GM23338 (cell line): Measurements from ENCODE around the gene CAMSAP2. TPM values are rescaled to one million over a fixed set of nuclear protein-coding genes. Genes with fewer than 3 reads are reported as not detected.

Experiments used
- ATAC-seq: fragments of 200-7000 bp; cut with Tn5 transposase; 3 replicates; pipeline ENCODE4 v1.9.1; 2020
- DNase-seq: peaks from one replicate; pipeline ENCODE4 v3.0.0-alpha.2; 2015; ENCODE audit warnings: low spot score
- H2AFZ ChIP-seq: fragments of 200-600 bp; sonication (generic); 2 replicates; pipeline ENCODE4 v1.8.0; 2016; ENCODE audit warnings: antibody characterized with exemption, mild to moderate bottlenecking, moderate library complexity
- H3F3A ChIP-seq: fragments of 200-600 bp; sonication (generic); replicated peaks from 2 replicates; pipeline ENCODE4 v1.8.0; 2017; ENCODE audit warnings: antibody characterized with exemption, mixed run types, low read depth
- H3K27ac ChIP-seq: fragments of 200-600 bp; sonication (generic); 2 replicates; pipeline ENCODE4 v1.6.1; 2016; ENCODE audit warnings: low read depth
- H3K27me3 ChIP-seq: fragments of 200-600 bp; sonication (generic); 2 replicates; pipeline ENCODE4 v1.8.0; 2016; ENCODE audit warnings: mild to moderate bottlenecking, mixed run types, moderate library complexity; ENCODE audit not compliant: insufficient read depth
- H3K36me3 ChIP-seq: fragments of 200-600 bp; sonication (generic); 2 replicates; pipeline ENCODE4 v1.8.0; 2016; ENCODE audit warnings: mild to moderate bottlenecking; ENCODE audit not compliant: insufficient read depth
- H3K4me1 ChIP-seq: fragments of 200-600 bp; sonication (generic); 2 replicates; pipeline ENCODE4 v1.8.0; 2016; ENCODE audit warnings: mild to moderate bottlenecking, moderate library complexity; ENCODE audit not compliant: insufficient read depth
- H3K4me2 ChIP-seq: fragments of 200-600 bp; sonication (generic); 2 replicates; pipeline ENCODE4 v1.7.1; 2017; ENCODE audit warnings: mixed run types
- H3K4me3 ChIP-seq: fragments of 200-600 bp; sonication (generic); 2 replicates; pipeline ENCODE4 v1.6.1; 2016; ENCODE audit warnings: mixed run types
- H3K79me2 ChIP-seq: fragments of 200-600 bp; sonication (generic); replicated peaks from 2 replicates; pipeline ENCODE4 v1.8.0; 2017; ENCODE audit warnings: mild to moderate bottlenecking; ENCODE audit not compliant: insufficient read depth
- H3K9me2 ChIP-seq: fragments of 200-600 bp; sonication (generic); 2 replicates; pipeline ENCODE4 v1.8.0; 2017; ENCODE audit not compliant: insufficient read depth
- H4K20me1 ChIP-seq: fragments of 200-600 bp; sonication (generic); replicated peaks from 2 replicates; pipeline ENCODE4 v1.8.0; 2017; ENCODE audit warnings: mild to moderate bottlenecking; ENCODE audit not compliant: insufficient read depth
- H3K27ac Mint-ChIP-seq: 2 replicates; pipeline ENCODE4 v1.8.0; 2020; ENCODE audit warnings: inconsistent platforms, mild to moderate bottlenecking, moderate library complexity, mixed read lengths
- H3K27me3 Mint-ChIP-seq: 3 replicates; pipeline ENCODE4 v1.8.0; 2022; ENCODE audit warnings: low read depth, mild to moderate bottlenecking, moderate library complexity, mixed read lengths, inconsistent platforms; ENCODE audit not compliant: insufficient read depth, poor library complexity
- H3K36me3 Mint-ChIP-seq: 3 replicates; pipeline ENCODE4 v1.8.0; 2021; ENCODE audit warnings: low read depth, mild to moderate bottlenecking, inconsistent platforms, moderate library complexity, mixed read lengths
- H3K4me1 Mint-ChIP-seq: 3 replicates; pipeline ENCODE4 v1.8.0; 2020; ENCODE audit warnings: mild to moderate bottlenecking, inconsistent platforms, mixed read lengths
- H3K4me3 Mint-ChIP-seq: 3 replicates; pipeline ENCODE4 v1.8.0; 2021; ENCODE audit warnings: moderate library complexity, mild to moderate bottlenecking, inconsistent platforms, mixed read lengths
- H3K9me3 Mint-ChIP-seq: 3 replicates; pipeline ENCODE4 v1.8.0; 2020; ENCODE audit warnings: moderate library complexity, mild to moderate bottlenecking, inconsistent platforms, mixed read lengths
- CREB1 ChIP-seq: fragments of 250-450 bp; sonication (Bioruptor Pico); IDR thresholded peaks from 2 replicates; pipeline ENCODE4 v1.5.0; 2020; ENCODE audit warnings: low read depth, mild to moderate bottlenecking, moderate library complexity
- EZH2 ChIP-seq: fragments of 200-600 bp; sonication (generic); IDR thresholded peaks from one replicate; pipeline ENCODE4 v1.8.0; 2017; ENCODE audit warnings: antibody characterized with exemption, mild to moderate bottlenecking, low read depth; ENCODE audit not compliant: unreplicated experiment
- EZH2phosphoT487 ChIP-seq: fragments of 200-600 bp; sonication (generic); IDR thresholded peaks from one replicate; pipeline ENCODE4 v1.8.1; 2018; ENCODE audit warnings: antibody characterized with exemption; ENCODE audit not compliant: unreplicated experiment
- JUNB ChIP-seq: IDR thresholded peaks from one replicate; pipeline ENCODE4 v1.6.1; 2016; ENCODE audit warnings: antibody characterized with exemption; ENCODE audit not compliant: unreplicated experiment
- NANOG ChIP-seq: IDR thresholded peaks from 2 replicates; pipeline ENCODE4 v1.6.1; 2016; ENCODE audit warnings: antibody characterized with exemption, borderline replicate concordance
- POLR2AphosphoS5 ChIP-seq: IDR thresholded peaks from 2 replicates; pipeline ENCODE4 v1.6.1; 2016; ENCODE audit warnings: antibody characterized with exemption, low read depth
- STAT1 ChIP-seq: IDR thresholded peaks from one replicate; pipeline ENCODE4 v1.6.1; 2016; ENCODE audit warnings: antibody characterized with exemption; ENCODE audit not compliant: unreplicated experiment
- ZNF114 ChIP-seq: fragments of 250-450 bp; sonication (Bioruptor Pico); IDR thresholded peaks from 2 replicates; pipeline ENCODE4 v1.5.0; 2020; ENCODE audit warnings: mild to moderate bottlenecking, moderate library complexity
- ZNF462 ChIP-seq: fragments of 250-450 bp; sonication (Bioruptor Pico); IDR thresholded peaks from 2 replicates; pipeline ENCODE4 v1.5.0; 2020; ENCODE audit warnings: mild to moderate bottlenecking, moderate library complexity
- polyA plus RNA-seq: library from polyadenylated mRNA; unstranded; fragments of >200 nt; fragmentation: Nextera tagmentation; extraction: Ambion mirVana; gene quantifications from 2 replicates; pipeline ENCODE4 v1.2.1, GENCODE V29; 2016
- total RNA-seq: library from RNA; depleted of rRNA; stranded (reverse); fragments of >200 nt; shearing (Covaris generic); gene quantifications from 2 replicates; pipeline ENCODE4 v1.2.3, GENCODE V29; 2014
- TF ChIP-seq, protein P1 (sequence below), 2 experiments: fragments of 200-600 bp in 1 of 2; sonication (generic) in 1 of 2; conservative IDR thresholded peaks; 2 replicates each; pipeline versions ENCODE4 v1.5.1 to v1.6.1; 2016 to 2017; ENCODE audit warnings: antibody characterized with exemption in 2 of 2, low read depth in 2 of 2, mild to moderate bottlenecking in 2 of 2, moderate library complexity in 1 of 2
- TF ChIP-seq, protein P2 (sequence below): IDR thresholded peaks from 2 replicates; pipeline ENCODE4 v1.6.1; 2016; ENCODE audit warnings: antibody characterized with exemption

The CAMSAP2 gene
- total and polyA plus RNA-seq, 2 experiments from 2014 or later = 9.1 to 21.3 TPM

GRCh38 chr1:200869376-200869752, 130.7 kb downstream of the CAMSAP2 start:
- H3K9me3 Mint-ChIP-seq = no peaks in the 10 kb centered on the region
- no peak for DNase-seq
- TF ChIP-seq JUNB (no peak), EZH2 (no peak), NANOG (no peak), CREB1 (no peak), POLR2AphosphoS5 (no peak), EZH2phosphoT487 (no peak), ZNF114 (CRISPR knock-in tag) (no peak), STAT1 (no peak), ZNF462 (CRISPR knock-in tag) (no peak)
- TF ChIP-seq, protein P1, sequence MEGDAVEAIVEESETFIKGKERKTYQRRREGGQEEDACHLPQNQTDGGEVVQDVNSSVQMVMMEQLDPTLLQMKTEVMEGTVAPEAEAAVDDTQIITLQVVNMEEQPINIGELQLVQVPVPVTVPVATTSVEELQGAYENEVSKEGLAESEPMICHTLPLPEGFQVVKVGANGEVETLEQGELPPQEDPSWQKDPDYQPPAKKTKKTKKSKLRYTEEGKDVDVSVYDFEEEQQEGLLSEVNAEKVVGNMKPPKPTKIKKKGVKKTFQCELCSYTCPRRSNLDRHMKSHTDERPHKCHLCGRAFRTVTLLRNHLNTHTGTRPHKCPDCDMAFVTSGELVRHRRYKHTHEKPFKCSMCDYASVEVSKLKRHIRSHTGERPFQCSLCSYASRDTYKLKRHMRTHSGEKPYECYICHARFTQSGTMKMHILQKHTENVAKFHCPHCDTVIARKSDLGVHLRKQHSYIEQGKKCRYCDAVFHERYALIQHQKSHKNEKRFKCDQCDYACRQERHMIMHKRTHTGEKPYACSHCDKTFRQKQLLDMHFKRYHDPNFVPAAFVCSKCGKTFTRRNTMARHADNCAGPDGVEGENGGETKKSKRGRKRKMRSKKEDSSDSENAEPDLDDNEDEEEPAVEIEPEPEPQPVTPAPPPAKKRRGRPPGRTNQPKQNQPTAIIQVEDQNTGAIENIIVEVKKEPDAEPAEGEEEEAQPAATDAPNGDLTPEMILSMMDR (conservative IDR thresholded peaks at IDR 0.05; ENCODE audit: low read depth in 2 of 2) = no peak
- TF ChIP-seq, protein P2, sequence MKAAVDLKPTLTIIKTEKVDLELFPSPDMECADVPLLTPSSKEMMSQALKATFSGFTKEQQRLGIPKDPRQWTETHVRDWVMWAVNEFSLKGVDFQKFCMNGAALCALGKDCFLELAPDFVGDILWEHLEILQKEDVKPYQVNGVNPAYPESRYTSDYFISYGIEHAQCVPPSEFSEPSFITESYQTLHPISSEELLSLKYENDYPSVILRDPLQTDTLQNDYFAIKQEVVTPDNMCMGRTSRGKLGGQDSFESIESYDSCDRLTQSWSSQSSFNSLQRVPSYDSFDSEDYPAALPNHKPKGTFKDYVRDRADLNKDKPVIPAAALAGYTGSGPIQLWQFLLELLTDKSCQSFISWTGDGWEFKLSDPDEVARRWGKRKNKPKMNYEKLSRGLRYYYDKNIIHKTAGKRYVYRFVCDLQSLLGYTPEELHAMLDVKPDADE = no peak
- no peak overlapping the region for H3K4me3 ChIP-seq
- H3K27me3 ChIP-seq = peaks cover 5% of the 10 kb centered on the region; the same call in 1 of the 2 replicates
- no peaks in the 10 kb centered on the region for H3K36me3 ChIP-seq
- no peak for ATAC-seq
- peaks cover 11% of the 10 kb centered on the region for H3K27me3 Mint-ChIP-seq
- no peaks in the 10 kb centered on the region for H3K79me2 ChIP-seq
- 0 out of 2 replicates have a peak overlapping the region, but pooled peaks have one; percentile 33 for H3K27ac Mint-ChIP-seq
- no peaks in the 10 kb centered on the region; the same call in 2 of the 3 replicates for H3K36me3 Mint-ChIP-seq
- H3K4me3 Mint-ChIP-seq = no peak overlapping the region
- no peaks in the 10 kb centered on the region for H4K20me1 ChIP-seq
- H3F3A ChIP-seq = 0 out of 2 replicates have a peak, but pooled peaks cover 2% of the 10 kb centered on the region
- peaks cover 13% of the 10 kb centered on the region for H3K4me1 Mint-ChIP-seq
- no peaks in the 10 kb centered on the region for H3K9me2 ChIP-seq
- no peak overlapping the region for H3K27ac ChIP-seq
- H3K4me1 ChIP-seq = peaks cover 5% of the 10 kb centered on the region; the same call in 1 of the 2 replicates
- peak overlapping the region; percentile 28; the same call in 1 of the 2 replicates for H2AFZ ChIP-seq
- no peak overlapping the region for H3K4me2 ChIP-seq
